Measurements from ENCODE around the gene APAF1.

APAF1 gene

GRCh38 chr12:98669751-98670150 lies 24.7 kb downstream of the APAF1 start:
- no peak for DNase-seq (ENCODE audit: low read depth)
- H3K4me3 ChIP-seq (ENCODE audit: low read depth, low read length): no peak overlapping the region
- in situ Hi-C loops (cut with HindIII; ENCODE audit: low sequenced_read_pairs): no loop called here
- no peak for TF ChIP-seq CTCF (IDR thresholded peaks at IDR 0.05; ENCODE audit: low read depth, low read length, missing control alignments)

GRCh38 chr12:98671459-98671858 lies 26.4 kb downstream of the APAF1 start:
- in situ Hi-C loops (cut with HindIII; ENCODE audit: low sequenced_read_pairs): no loop called here
- no peak for DNase-seq (ENCODE audit: low read depth)
- TF ChIP-seq CTCF (IDR thresholded peaks at IDR 0.05; ENCODE audit: low read depth, low read length, missing control alignments): no peak
- H3K4me3 ChIP-seq (ENCODE audit: low read depth, low read length): no peak overlapping the region

- no peak for TF ChIP-seq CTCF (IDR thresholded peaks at IDR 0.05; ENCODE audit: low read depth, low read length, missing control alignments)
- no peak for DNase-seq (ENCODE audit: low read depth)
- H3K4me3 ChIP-seq (ENCODE audit: low read depth, low read length): no peak overlapping the region
- in situ Hi-C loops (cut with HindIII; ENCODE audit: low sequenced_read_pairs): no loop called here
Measured at GRCh38 chr12:98674841-98675240, 29.8 kb downstream of the APAF1 start.

DNA sequence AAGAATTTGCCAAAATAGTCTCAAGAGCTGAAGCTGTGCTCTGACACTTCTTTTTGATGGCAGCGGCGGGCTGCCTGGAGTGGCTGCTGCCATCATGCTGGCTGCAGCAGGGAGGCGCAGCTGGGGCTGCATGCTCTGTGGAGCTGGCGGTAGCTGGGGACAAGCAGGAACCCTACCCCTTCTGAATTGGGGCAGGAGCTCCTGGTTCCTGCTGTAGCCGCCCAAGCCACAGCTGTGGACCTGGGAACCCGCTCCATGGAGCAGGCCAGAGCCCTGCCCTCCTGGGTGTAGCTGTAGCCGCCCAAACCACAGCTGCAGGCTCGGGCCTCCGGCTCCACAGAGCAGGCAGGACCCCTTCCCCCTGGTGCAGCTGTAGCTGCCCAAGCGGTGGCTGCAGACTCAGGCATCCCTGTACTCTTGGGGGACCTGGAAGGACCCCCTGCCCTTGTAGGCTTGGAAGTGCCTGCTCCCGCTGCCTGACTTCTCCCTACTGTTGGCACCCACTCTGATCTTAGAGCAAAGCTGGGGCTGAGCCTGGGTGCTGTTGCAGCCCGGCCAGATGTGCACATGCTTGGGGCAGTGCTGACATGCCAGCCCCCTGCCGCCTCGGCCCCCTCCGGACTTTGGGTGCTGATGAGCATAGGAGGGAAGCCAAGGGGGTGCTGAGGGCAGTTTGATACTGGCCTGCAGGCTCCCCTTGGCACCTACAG lies 33.3 kb downstream of the APAF1 start:
- in situ Hi-C loops (cut with HindIII; ENCODE audit: low sequenced_read_pairs): no loop called here
- DNase-seq (ENCODE audit: low read depth): no peak
- no peak for TF ChIP-seq CTCF (IDR thresholded peaks at IDR 0.05; ENCODE audit: low read depth, low read length, missing control alignments)

DNA sequence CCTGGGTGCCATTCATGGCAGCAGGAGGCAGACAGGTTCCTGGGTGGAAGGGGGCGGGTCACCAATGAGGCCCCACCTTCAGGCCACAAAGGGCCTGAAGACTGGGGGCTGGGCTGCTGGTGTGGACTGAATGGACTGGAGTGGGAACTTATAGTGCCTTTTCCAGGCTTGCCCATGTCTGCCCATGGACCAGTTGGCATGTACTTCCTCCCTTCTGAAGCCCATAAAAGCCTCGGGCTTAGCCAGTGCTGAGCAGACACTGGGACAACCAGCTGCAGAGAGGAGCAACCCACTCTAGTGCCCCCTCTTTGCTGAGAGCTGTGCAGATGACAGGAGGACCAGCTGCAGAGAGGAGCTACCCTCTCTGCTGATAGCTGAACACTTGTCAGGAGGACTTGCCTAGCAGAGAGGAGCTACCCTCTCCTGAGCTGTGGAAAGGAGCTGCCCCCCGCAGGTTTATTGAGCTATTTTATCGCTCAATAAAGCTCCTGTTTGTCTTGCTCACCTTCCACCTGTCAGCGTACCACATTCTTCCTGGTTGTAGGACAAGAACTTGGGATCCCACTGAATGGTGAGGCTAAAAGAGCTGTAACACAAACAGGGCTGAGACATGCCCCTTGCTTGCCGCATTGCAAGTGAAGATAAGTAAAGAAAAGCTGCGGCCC lies 34.0 kb downstream of the APAF1 start:
- DNase-seq (ENCODE audit: low read depth): no peak
- in situ Hi-C loops (cut with HindIII; ENCODE audit: low sequenced_read_pairs): no loop called here
- no peak overlapping the region for H3K4me3 ChIP-seq (ENCODE audit: low read depth, low read length)

More for the DNA sequence above, 33.3 kb downstream of the APAF1 start:
- H3K4me3 ChIP-seq (ENCODE audit: low read depth, low read length): no peak overlapping the region

GRCh38 chr12:98679611-98680005 lies 34.5 kb downstream of the APAF1 start:
- in situ Hi-C loops (cut with HindIII; ENCODE audit: low sequenced_read_pairs): no loop called here
- DNase-seq (ENCODE audit: low read depth): no peak
- H3K4me3 ChIP-seq (ENCODE audit: low read depth, low read length): no peak overlapping the region
- no peak for TF ChIP-seq CTCF (IDR thresholded peaks at IDR 0.05; ENCODE audit: low read depth, low read length, missing control alignments)

More for the DNA sequence above, 34.0 kb downstream of the APAF1 start:
- TF ChIP-seq CTCF (IDR thresholded peaks at IDR 0.05; ENCODE audit: low read depth, low read length, missing control alignments): no peak

All from astrocyte of the cerebellum (primary cell).